ENCODE measurements around the gene TRIM46. TPM values are rescaled to one million over a fixed set of nuclear protein-coding genes. Genes with fewer than 3 reads are reported as not detected.
"Not testable (repeated sequence)": the region's sequence is repeated elsewhere in the genome, so short reads cannot be mapped to it uniquely, and the experiment has no call there.

The TRIM46 gene
- total RNA-seq, 6 experiments from 2014 or later, result 0.09 to 0.15 TPM; not detected in 4

DNA sequence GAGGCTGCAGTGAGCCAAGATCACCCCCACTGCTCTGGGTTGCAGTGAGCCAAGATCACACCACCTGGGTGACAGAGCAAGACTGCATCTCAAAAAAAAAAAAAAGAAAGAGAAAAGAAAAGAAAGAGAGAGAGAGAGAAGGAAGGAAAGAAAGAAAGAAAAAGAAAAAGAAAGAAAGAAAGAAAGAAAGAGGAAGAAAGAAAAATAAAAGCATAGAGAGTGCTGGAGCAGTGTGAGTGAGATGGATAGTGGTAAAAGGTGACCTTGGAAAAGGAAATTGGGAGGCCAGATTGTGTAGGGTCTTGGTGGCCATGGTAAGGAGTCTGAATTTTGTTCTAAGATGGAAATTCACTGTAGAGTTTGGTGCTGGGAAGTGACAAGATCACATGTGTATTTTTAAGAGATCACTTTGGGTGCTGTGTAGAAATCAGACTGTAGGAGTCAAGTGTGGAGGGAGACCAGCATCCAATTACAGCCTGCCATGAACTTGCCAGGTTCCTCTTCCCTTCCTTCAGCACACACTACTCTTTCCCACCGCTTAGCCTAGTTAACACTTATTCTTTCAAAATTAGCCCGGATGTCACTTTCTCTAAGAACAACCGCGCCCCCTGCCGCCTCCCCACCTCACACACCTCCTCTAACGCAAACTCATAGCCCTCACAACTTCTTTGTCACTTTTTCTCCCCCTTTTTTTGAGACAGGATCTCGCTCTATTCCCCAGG, 52.7 kb downstream of the TRIM46 start:
- H3K4me1 ChIP-seq, result peaks cover 0 to 8% (median 0%) of the 10 kb centered on the region in 4 donors
- H3K36me3 ChIP-seq, result no peaks in the 10 kb centered on the region
- H3K27ac ChIP-seq, result peak overlapping the region; percentile 49 to 59 (median 49)
- H3K9me3 ChIP-seq, result no peaks in the 10 kb centered on the region
- H3K27me3 ChIP-seq, result no peaks in the 10 kb centered on the region
- intact Hi-C loops (cut with DNase I), result no loop called here
- WGBS (ENCODE audit: insufficient coverage, low coverage, low lambda C conversion rate, missing lambda C conversion rate), result 4% methylated on average over 7 of the region's 7 CpGs
- DNase-seq (peak in 2 of 3 donors; percentile 67 to 68), ATAC-seq (peak; percentile 33 to 51 (median 44))
- TF ChIP-seq POLR2A (IDR thresholded peaks at IDR 0.05) (no peak), CTCF (IDR thresholded peaks at IDR 0.05) (peak; percentile 29 to 49 (median 42))
- peak overlapping the region; percentile 52 to 69 (median 62) for H3K4me3 ChIP-seq

GRCh38 chr1:155226910-155227260, 53.2 kb downstream of the TRIM46 start:
- 0% methylated on average over 19 of the region's 19 CpGs for WGBS (ENCODE audit: insufficient coverage, low coverage, low lambda C conversion rate, missing lambda C conversion rate)
- H3K27me3 ChIP-seq, result no peaks in the 10 kb centered on the region
- ATAC-seq (peak; percentile 47 to 67 (median 58)), DNase-seq (peak in 2 of 3 donors; percentile 60 to 73)
- TF ChIP-seq POLR2A (IDR thresholded peaks at IDR 0.05) (no peak), CTCF (IDR thresholded peaks at IDR 0.05) (no peak)
- H3K4me1 ChIP-seq, result peaks cover 0 to 8% (median 0%) of the 10 kb centered on the region in 4 donors
- no peaks in the 10 kb centered on the region for H3K36me3 ChIP-seq
- intact Hi-C loops (cut with DNase I), result no loop called here
- peak overlapping the region; percentile 52 to 69 (median 62) for H3K4me3 ChIP-seq
- no peaks in the 10 kb centered on the region for H3K9me3 ChIP-seq
- H3K27ac ChIP-seq, result peak overlapping the region; percentile 49 to 59 (median 49)

GRCh38 chr1:155227261-155228095, 53.8 kb downstream of the TRIM46 start:
- WGBS (ENCODE audit: insufficient coverage, low coverage, low lambda C conversion rate, missing lambda C conversion rate), result 0% methylated on average over 23 of the region's 42 CpGs
- Histone ChIP-seq H3K27me3 (no peaks in the 10 kb centered on the region), H3K27ac (peak overlapping the region; percentile 49 to 61 (median 59)), H3K36me3 (no peaks in the 10 kb centered on the region), H3K4me3 (peak overlapping the region; percentile 52 to 69 (median 62)), H3K4me1 (peaks cover 0 to 8% (median 0%) of the 10 kb centered on the region in 4 donors), H3K9me3 (no peaks in the 10 kb centered on the region)
- intact Hi-C loops (cut with DNase I), result no loop called here
- ATAC-seq (peak; percentile 96 to 99 (median 99)), DNase-seq (peak; percentile 97 to 98 (median 97))
- peak; percentile 74 for TF ChIP-seq POLR2A (IDR thresholded peaks at IDR 0.05)
- TF ChIP-seq CTCF (IDR thresholded peaks at IDR 0.05), result no peak

DNA sequence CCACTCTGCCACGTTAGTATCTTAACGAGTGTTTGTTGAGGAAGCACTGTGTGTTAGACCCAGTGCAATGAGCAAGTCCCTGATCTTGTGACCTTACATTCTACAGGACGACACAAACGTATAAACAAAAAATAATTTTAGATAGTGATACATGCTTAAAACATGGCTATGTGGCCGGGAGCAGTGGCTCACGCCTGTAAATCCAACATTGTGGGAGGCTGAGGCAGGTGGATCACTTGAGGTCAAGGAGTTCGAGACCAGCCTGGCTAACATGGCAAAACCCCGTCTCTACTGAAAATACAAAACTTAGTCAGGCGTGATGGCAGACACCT, 54.4 kb downstream of the TRIM46 start:
- no peak for TF ChIP-seq CTCF (IDR thresholded peaks at IDR 0.05)
- TF ChIP-seq POLR2A (IDR thresholded peaks at IDR 0.05), result no peak
- no peak for ATAC-seq
- Histone ChIP-seq H3K4me1 (peaks cover 0 to 8% (median 0%) of the 10 kb centered on the region in 4 donors), H3K27me3 (no peaks in the 10 kb centered on the region), H3K27ac (peak overlapping the region in 2 of 3 donors; percentile 23 to 61), H3K36me3 (no peaks in the 10 kb centered on the region), H3K4me3 (peak overlapping the region; percentile 27 to 69 (median 62)), H3K9me3 (no peaks in the 10 kb centered on the region)
- intact Hi-C loops (cut with DNase I), result no loop called here
- DNase-seq, result no peak
- WGBS (ENCODE audit: insufficient coverage, low coverage, low lambda C conversion rate, missing lambda C conversion rate), result 48% methylated on average over 9 of the region's 9 CpGs

- H3K4me3 ChIP-seq; ATAC-seq; DNase-seq; H3K9me3 ChIP-seq; intact Hi-C loops (cut with DNase I); H3K4me1 ChIP-seq; H3K27me3 ChIP-seq; H3K36me3 ChIP-seq; H3K27ac ChIP-seq: not testable (repeated sequence)
- 36% methylated on average over 3 of the region's 3 CpGs for WGBS (ENCODE audit: insufficient coverage, low coverage, low lambda C conversion rate, missing lambda C conversion rate)
These were observed 57.7 kb downstream of the TRIM46 start for GRCh38 chr1:155231302-155231701.

- H3K9me3 ChIP-seq; H3K27me3 ChIP-seq; ATAC-seq; intact Hi-C loops (cut with DNase I); H3K4me1 ChIP-seq; H3K4me3 ChIP-seq; H3K36me3 ChIP-seq; H3K27ac ChIP-seq; DNase-seq: not testable (repeated sequence)
- 92% methylated on average over 4 of the region's 13 CpGs for WGBS (ENCODE audit: insufficient coverage, low coverage, low lambda C conversion rate, missing lambda C conversion rate)
These were observed 58.6 kb downstream of the TRIM46 start for GRCh38 chr1:155232001-155232978.

Data from right lobe of liver (tissue), 6 donors.